Measurements from ENCODE around the gene SND1.

Gene SND1

DNA sequence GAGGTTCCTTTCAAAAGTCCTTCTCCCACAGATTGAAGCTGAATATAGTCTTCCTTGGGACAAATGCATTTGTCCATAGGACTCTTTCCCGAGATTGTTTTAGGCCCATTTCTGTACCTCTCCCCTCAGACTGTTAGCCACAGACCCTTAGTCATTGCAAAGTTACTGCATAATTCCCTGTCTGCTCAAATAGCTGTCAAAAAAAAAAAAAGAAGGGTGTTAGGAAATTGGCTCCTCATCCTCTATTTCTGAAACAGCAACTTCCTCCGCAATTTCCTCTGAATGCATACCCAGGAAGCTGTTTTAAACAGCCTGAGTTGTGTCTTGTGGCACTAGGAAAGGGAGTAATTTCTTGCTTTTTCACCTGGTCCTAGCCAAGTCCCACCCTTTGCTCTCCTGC is 373.8 kb downstream of the SND1 start:
- DNase-seq: peak in 1 of 42 donors; percentile 45
- intact Hi-C loops (cut with DNase I): loop anchor here (5.0 to 10.0 kb wide), 3 partner anchors 81 to 311 kb away; no protein-coding TSS in a partner anchor

DNA sequence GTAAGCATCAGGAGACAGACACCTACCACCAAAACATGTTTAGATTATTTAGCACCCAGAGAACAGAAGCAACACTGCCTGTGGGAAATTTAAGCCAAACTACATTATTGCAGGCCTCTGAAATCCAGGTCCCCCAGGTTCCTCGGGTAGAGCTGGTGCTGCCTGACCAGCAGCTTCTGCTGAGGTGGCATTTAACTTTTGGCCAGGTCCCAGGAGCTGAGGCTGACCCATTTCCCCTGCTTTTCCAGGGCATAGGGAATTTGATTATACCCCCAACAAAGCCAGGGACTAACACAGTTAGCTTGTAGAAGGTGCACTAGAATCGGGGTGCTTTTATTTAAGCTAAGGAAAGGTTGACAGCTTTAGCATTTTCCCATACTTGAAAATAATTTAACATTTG is 374.6 kb downstream of the SND1 start:
- intact Hi-C loops (cut with DNase I): loop anchor here (5.0 to 10.0 kb wide), 3 partner anchors 82 to 312 kb away; no protein-coding TSS in a partner anchor
- no peak for DNase-seq

DNA sequence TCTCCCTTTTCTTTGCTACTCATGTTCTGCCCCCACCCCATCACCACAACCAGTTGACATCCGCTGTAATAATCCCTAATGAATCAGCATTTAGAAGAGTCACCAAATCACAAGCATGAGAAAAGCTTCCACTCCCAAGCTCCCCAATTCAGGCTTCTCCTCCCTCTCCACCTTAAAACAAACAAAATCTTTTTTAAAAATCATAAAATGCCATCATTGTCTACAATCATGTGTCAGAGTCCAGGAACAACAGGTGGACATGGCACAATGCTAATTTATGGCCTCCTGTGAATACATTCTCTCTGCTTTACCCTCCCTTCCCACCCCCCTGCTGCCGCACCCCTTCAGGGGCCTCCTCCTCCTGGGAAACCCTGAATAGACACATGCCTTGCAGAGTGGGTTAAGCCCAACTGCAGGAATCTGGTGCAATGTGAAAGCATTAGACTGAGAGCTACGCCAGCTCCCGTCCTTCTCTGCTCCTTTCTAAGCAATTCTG is 375.5 kb downstream of the SND1 start:
- intact Hi-C loops (cut with DNase I): loop anchor here (5.0 to 10.0 kb wide), 3 partner anchors 83 to 313 kb away; no protein-coding TSS in a partner anchor
- peak in 32 of 42 donors; percentile 28 to 85 (median 62) for DNase-seq

DNA sequence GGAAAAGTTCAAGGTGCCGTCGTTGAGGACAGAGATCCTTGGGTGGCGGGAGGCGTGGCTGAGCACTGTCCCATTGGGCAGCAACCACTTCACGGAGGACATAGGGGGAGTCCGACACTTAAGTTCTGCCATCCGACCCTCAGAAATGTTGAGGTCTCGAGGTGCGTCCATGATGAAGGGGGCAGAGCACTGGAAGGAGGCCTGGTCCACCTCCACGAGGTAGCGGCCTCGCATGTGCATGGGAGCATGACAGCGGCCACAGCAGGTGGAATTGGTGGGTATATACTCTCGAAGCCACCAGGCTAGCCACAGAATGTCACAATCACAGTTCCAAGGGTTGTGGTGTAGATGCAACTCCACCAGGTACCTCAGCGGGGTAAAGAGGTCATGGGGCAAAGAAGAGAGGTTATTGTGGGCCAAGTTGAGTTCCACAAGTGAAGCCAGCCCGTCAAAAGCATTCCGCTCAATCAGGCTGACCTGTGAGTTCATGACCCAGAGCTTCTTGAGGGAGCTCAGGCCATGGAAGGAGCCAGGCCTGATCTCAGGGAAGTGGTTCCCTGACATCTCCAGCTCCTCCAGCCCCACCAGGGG is 377.5 kb downstream of the SND1 start:
- intact Hi-C loops (cut with DNase I): loop anchor here (5.0 to 10.0 kb wide), 3 partner anchors 85 to 315 kb away; no protein-coding TSS in a partner anchor
- DNase-seq: no peak

DNA sequence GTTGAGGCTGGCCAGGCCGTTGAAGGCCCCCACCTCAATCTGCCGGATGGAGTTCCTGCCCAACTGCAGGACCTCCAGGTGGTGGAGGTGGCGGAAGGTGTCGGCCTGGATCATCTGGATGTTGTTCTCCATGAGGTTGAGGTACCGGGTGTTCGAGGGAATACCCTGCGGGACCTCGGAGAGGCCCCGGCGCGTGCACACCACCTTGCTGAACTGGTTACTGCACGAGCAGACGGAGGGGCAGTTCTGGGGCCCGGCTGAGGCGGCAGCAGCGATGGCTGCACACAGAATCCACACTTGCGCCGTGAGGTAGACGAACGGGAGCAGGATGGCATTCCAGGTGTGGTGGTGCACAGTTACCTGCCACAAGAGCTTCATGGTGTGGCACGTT is 378.3 kb downstream of the SND1 start:
- peak in 1 of 42 donors; percentile 52 for DNase-seq
- intact Hi-C loops (cut with DNase I): loop anchor here (5.0 kb wide), 1 partner anchor 107 kb away; no protein-coding TSS in a partner anchor

DNA sequence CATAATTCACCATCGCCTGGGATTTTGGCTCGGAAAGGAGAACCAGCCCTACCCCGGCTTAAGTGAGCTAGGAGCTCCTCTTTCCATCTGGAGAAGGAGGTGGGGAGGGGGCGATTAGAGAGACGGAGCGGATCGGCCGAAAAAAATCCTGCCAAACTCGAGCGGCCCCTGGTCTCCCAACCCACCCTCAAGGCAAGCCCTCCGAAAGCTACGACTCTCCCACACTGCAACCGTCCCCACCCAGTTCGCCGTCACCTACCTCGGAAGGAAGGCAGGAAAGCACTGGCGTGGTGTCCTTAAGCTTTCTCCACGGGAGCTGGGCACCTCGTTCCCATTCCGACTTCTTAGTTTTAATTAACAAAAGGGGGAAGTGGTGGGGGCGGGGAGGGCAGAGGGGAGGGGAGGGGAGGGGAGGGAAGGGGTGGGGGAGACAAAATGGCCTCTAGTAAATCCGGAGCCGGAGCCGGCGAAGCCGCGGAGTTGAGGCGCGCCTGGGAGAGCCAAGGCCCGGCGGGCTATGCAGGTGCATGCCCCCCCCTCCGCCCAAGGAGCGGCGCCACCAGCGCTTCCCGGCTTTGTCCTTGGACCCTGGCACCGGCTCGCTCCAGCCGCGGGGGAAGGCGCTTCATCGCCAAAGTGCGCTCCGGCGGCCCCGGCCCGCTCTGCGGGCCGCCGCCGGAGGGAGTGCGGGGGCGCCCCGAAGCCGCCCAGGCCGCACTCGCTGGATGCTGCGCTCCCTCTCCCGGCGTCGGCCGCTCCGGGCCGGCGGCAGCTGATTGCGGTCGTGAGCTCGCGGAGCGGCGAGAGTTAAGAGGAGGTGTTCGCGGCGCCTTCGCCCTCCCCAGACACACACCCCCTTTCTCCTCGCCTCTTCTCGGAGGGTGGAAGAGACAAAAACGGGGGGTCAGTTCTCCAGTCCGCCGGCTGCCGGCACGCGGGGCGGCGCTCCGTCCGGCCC is 378.9 kb downstream of the SND1 start, which contains the start of gene LRRC4:
Gene LRRC4 (minus strand): TSS at position 784 of the 958 bp plus-strand sequence. CDS start 797 bp downstream, outside the sequence.
- intact Hi-C loops (cut with DNase I): loop anchor here (5.0 kb wide), 1 partner anchor 106 kb away; no protein-coding TSS in a partner anchor
- peak in 36 of 42 donors; percentile 36 to 78 (median 59) for DNase-seq

DNA sequence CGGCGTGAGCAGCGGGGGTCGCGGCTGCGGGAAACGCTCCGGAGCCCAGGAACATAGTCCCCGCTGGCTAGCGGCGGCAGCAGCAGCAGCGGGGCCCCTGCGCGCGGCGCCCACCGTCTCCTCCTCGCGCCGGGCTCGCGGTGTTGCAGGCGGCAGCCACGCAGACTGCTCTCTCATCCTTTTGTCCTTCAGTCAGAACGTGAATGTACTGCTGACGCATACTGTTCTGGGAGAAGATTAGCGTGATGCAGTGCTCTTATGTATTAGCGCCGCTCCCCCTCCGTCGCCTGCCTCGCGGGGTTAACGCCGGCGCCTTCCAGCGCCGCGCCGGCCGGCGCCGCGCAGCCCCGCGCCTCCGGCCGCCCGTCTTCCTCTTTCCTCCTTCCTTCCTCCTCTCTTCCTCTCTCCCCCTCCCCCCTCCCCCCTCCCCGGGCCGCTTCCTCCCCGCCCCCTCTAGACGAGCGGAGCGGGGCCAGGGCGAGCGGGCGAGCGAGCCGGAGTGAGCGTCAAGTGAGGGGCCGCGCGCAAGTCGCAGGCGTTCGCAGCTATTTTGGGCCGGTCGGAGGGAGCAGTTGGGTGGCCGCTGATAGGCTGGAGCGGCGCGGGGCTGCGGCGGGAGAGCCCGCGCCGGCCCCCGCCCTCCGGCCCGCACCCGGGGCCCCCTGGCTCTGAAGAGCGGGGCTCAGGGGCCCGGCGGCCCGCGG is 380.1 kb downstream of the SND1 start:
- DNase-seq: peak in 38 of 42 donors; percentile 42 to 84 (median 63)
- intact Hi-C loops (cut with DNase I): loop anchor here (5.0 kb wide), 1 partner anchor 105 kb away; no protein-coding TSS in a partner anchor

DNA sequence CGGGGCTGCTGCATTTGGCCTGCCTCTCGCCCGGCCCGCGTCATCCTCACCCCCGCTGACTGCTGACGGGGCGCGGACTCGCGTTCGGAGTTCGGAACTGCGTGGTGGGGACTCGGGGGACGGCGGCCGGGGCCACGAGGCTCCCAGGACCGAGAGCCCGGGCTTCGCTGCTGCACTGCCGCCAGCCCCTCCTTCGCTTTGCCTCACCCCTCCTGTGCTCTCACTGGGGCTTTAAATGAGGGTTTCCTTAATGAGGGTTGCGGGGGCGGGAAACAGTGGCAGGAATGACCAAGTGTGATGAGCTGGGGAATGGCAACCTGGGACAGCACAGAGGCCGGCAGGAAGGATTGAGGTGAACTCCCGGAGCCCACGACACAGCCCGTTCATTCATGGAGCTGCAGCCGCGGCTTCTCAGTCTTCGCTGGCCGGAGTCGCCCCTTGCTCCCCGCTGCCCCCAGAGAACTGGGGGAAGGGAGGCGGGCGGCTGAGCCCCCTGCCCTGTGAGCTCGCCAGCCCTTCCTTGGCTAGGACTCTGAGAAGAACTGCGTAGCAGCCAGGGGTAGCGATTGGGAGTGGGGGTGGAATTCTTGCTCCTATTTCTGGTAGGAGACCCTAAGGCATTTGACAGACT is 380.7 kb downstream of the SND1 start:
- intact Hi-C loops (cut with DNase I): loop anchor here (5.0 kb wide), 1 partner anchor 105 kb away; no protein-coding TSS in a partner anchor
- peak in 29 of 42 donors; percentile 21 to 74 (median 48) for DNase-seq

DNA sequence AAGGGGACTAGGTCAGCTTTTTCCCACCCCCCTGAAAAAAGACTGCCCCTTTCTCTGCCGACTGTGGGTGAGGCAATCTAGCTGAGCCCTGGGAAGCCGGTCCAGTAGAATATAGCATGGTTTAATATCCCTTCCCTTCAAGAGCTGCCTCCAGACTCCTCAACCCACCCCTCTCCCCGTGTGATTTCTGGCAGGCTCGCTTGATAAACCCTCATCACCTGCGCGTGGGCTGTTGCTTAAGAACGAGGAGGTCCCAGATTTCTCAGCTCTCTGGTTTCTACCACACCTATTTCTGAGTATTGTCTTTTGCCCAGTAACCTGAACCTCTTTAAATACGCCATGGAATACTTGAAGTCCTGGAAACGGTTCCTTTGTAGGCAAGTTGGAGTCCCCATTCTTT is 381.3 kb downstream of the SND1 start:
- peak in 35 of 42 donors; percentile 31 to 84 (median 62) for DNase-seq
- intact Hi-C loops (cut with DNase I): loop anchor here (5.0 kb wide), 1 partner anchor 104 kb away; no protein-coding TSS in a partner anchor

DNA sequence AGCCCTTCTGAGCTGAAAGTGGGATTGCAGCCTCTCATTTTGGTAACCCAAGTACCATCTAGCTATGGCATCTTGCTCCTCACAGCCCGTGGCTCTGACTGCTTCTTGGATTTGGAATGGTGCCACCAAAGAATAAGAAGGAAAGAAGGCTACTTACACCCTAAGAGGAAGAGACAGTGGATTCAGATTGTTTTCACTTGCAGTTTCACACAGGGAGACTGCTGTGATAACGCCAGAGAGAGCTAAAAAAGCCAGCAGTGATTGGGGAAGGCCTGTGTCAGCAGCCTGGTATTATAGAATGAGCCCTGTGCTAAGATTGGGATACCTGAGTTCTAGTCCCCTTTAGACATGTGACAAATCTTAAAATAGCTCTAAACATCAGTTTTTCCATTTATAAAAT is 382.8 kb downstream of the SND1 start:
- intact Hi-C loops (cut with DNase I): loop anchor here (5.0 kb wide), 1 partner anchor 102 kb away; no protein-coding TSS in a partner anchor
- no peak for DNase-seq

DNA sequence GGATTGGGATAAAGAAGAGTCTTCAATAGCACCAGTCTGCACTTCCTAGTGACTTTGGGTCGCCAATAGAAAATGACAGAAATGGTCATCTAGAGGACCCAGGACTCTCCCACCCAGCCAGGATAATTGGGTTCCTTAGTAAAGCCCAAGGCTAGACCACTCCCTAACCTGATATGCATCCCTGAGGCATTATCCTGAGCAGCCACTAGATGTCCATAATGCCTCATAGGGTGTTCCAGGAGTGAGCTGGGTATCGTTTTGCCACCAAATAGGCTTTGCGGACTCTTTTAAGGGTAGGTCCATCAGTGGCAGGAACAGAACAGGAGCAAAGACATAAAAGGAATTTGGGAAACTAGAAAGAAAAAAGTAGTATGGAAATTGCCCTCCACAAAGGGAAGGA is 383.7 kb downstream of the SND1 start:
- intact Hi-C loops (cut with DNase I): no loop called here
- DNase-seq: peak in 17 of 42 donors; percentile 36 to 79 (median 57)

DNA sequence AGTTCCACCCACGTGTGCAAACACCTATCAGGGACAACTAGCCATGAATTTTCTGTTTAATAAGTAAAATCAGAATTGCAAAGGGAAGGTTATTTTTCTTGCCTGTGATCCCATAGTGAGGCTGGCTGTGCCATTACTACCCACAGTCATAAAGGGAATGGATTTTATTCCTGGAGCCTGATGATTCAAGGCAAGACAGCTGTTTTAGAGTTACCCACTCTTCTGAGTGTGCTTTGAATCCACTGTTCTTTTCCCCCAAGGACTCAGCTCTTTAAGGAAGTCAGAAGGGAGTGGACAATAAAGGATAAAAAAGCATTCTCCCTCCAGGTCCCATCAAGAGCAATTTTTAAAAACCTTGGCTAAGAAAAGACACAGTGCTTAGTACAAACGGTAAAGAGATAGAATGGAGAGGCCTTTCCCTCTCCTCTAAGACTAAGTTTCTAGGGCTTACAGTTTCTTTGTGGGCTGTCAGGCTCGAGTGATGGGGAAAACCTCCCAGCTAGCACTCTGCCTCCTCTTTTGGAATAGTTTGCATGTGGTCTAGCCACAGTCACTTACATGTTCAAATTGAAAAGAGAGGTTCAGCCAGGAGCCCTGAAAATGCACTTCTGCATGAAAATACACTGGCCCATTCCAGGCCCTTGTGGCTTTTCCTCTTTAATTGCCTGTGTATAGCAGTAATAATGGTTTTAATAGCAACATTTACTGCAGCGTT is 384.4 kb downstream of the SND1 start:
- intact Hi-C loops (cut with DNase I): no loop called here
- DNase-seq: no peak

DNA sequence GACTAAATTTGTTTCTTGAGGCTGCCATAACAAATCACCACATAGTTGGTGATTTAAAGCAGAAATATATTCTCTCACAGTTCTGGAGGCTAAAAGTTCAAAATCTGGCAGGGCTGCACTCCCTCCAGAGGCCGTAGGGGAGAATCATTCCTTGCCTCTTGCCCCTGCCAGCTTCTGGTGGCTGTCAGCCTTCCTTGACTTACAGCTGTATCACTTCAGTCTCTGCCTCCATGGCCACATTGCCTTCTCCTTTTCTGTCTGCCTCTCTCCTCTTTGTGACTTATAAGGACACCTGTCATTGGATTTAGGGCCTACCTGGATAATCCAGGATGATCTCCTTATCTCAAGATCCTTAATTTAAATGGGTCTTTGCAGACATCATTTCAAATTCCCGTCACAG is 385.1 kb downstream of the SND1 start:
- no peak for DNase-seq
- intact Hi-C loops (cut with DNase I): no loop called here

DNA sequence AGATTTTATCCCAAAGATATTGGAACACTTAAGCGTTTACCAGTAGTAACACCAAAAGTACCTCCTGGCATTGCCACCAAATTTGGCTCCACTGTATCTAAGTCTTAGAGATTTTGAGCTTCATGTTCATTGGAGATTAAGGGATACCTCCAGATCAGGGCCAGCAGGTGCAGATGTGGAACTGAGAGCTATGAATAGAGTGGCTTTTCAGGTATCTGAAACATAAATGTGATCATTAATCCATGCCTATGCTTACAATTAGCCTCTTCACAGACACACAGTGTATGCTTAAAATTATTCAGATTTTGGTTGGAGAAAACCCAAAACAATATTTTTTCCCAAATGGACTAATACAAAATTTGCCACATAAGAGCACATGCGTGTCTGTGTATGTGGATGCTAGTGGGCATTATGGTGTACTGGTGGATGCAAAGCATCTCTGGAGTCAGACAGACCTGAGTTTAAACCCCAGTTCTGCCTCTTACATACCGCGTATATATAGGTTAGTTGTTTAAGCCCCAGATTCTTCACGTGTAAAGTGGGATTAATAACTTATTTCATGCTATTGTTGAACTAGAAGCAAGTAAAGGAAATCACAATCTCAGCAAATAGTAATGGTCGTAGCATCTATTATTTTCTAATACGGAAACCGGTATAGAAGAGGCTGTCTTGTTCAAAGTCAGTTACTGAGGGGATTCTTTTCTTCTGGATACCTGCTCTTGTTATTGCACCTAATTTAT is 386.1 kb downstream of the SND1 start:
- no peak for DNase-seq
- intact Hi-C loops (cut with DNase I): no loop called here

DNA sequence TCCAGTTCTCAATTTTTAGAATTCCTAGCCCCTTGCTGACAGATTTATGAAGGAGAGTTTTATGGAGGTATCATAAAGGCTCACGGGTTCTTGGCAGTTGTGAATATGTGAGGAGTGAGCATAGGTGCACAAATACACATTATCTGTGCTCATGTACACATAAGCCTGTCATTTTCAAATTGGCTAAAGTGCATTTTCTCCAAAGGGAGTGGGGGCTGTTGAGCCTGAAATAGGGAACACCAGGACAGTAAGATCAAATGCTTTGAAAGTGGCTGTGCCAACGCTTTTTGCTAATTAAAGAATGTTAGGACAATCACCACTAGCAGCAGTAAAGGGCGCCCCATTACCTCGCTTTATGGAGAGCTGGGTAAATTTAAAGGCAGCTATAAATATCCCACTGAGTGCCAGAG is 387.6 kb downstream of the SND1 start:
- intact Hi-C loops (cut with DNase I): no loop called here
- no peak for DNase-seq

DNA sequence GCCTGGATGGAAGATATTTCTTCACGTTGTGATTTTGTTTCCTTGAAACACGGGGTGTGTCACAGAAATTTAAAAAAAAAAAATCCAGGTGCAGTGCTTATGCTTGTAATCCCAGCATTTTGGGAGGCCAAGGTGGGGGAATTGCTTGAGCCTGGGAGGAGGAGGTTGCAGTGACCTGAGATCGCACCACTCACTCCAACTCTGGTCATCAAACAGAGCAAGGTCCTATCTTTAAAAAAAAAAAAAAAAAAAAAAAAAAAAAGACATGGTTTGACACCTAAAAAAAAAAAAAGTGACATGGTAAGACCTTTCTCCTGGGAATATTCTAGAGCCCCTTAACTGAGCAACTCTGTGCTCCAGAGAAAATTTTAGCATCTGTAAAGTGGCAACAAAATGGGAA is 388.2 kb downstream of the SND1 start:
- DNase-seq: no peak
- intact Hi-C loops (cut with DNase I): no loop called here

DNA sequence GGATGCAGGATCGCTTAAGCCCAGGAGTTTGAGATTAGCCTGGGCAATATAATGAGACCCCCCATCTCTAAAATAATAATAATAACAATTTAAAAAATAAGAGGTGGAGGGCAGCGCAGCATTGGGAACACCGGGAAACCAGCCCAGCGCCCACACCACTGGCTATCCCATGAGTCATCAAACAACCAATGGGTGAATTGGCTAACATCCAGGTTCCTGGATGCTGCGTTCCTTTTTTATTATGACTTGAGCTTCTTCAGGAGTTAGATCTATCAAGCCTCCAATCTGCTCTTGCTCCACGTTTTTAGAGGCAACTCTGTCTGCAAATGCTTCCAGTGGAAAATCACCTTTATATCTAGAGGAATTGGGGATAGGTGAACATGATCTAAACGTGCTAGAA is 389.2 kb downstream of the SND1 start:
- intact Hi-C loops (cut with DNase I): no loop called here
- DNase-seq: peak in 7 of 42 donors; percentile 9 to 80 (median 43)

All from head of caudate nucleus (tissue), 42 donors.